Measurements from ENCODE around the gene BORA.
"Not testable (repeated sequence)": the region's sequence is repeated elsewhere in the genome, so short reads cannot be mapped to it uniquely, and the experiment has no call there.

Gene BORA

GRCh38 chr13:72727417-72728289 is at the start of gene BORA, which contains the start of gene MZT1:
Gene BORA, plus strand, starts transcription at chr13:72727923. Its CDS starts 1,018 bp downstream, at chr13:72728941.
Gene MZT1, minus strand, starts transcription at chr13:72727629. Its CDS starts 27 bp downstream, at chr13:72727602.
- peak; percentile 92 for DNase-seq

GRCh38 chr13:72678312-72678711 is 49.4 kb upstream of the BORA start:
- no peak for DNase-seq

- DNase-seq: no peak
These were observed 47.4 kb upstream of the BORA start for GRCh38 chr13:72680353-72680752.

GRCh38 chr13:72686766-72687165 is 41.0 kb upstream of the BORA start:
- DNase-seq: no peak

- DNase-seq: no peak
These were observed 38.5 kb upstream of the BORA start for GRCh38 chr13:72689181-72689696.

GRCh38 chr13:72692884-72693514 is 34.7 kb upstream of the BORA start:
- DNase-seq: no peak

GRCh38 chr13:72693832-72694231 is 33.9 kb upstream of the BORA start:
- no peak for DNase-seq

GRCh38 chr13:72694314-72694713 is 33.4 kb upstream of the BORA start:
- no peak for DNase-seq

GRCh38 chr13:72696579-72696978 is 31.1 kb upstream of the BORA start:
- peak; percentile 8 for DNase-seq

- DNase-seq: no peak
These were observed 29.6 kb upstream of the BORA start for GRCh38 chr13:72698164-72698563.

- DNase-seq: no peak
These were observed 27.2 kb upstream of the BORA start for GRCh38 chr13:72700509-72700908.

GRCh38 chr13:72716776-72717175 is 10.9 kb upstream of the BORA start:
- no peak for DNase-seq

GRCh38 chr13:72726185-72726584 is 1.5 kb upstream of the BORA start:
- not testable (repeated sequence) for DNase-seq

- no peak for DNase-seq
These were observed 852 bp upstream of the BORA start for GRCh38 chr13:72726726-72727416.

- DNase-seq: no peak
These were observed 525 bp downstream of the BORA start for GRCh38 chr13:72728290-72728605.

- DNase-seq: no peak
These were observed 9.3 kb downstream of the BORA start for GRCh38 chr13:72737033-72737432.

- DNase-seq: no peak
These were observed 12.3 kb downstream of the BORA start for GRCh38 chr13:72740015-72740414.

- DNase-seq: no peak
These were observed 17.5 kb downstream of the BORA start for GRCh38 chr13:72745260-72745659.

- no peak for DNase-seq
These were observed 23.5 kb downstream of the BORA start for GRCh38 chr13:72751220-72751619.

- DNase-seq: no peak
These were observed 26.4 kb downstream of the BORA start for GRCh38 chr13:72754111-72754510.

- no peak for DNase-seq
These were observed 30.2 kb downstream of the BORA start for GRCh38 chr13:72757792-72758535.

- no peak for DNase-seq
These were observed 32.5 kb downstream of the BORA start for GRCh38 chr13:72760189-72760588.

GRCh38 chr13:72763411-72763810 is 35.7 kb downstream of the BORA start:
- no peak for DNase-seq

Data from NCI-H748 treated with DMSO at 0.1 percent for 48 hours (cell line).